Activated CD4-positive, alpha-beta T cell treated with anti-CD3 and anti-CD28 coated beads, Interleukin-2, amount 50 U/mL, for 1 hour (primary cell): ENCODE results near the gene KAZN.

Source experiments
- DNase-seq: peaks from one replicate; pipeline ENCODE4 v3.0.0-alpha.2; 2020

The KAZN gene

DNA sequence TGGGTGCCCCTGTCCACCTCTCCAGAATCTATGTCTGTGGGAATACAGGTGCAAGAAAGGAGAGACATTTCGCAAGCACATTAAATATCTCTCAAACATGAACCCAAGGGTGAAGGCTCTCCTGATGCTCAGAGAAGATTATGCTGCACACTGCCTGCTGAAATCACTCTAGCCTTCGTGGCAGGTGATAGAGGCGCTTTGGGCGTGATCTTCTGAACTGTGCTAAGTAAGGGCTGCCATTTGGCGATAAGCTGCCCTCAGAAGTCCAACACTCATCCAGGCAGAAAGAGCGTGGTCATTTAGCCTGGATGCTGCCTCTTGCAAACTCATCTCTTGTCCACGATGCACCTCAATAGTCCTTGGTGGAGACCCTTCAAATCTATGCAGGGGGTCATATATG, 241.9 kb downstream of the KAZN start:
- DNase-seq: no peak

DNA sequence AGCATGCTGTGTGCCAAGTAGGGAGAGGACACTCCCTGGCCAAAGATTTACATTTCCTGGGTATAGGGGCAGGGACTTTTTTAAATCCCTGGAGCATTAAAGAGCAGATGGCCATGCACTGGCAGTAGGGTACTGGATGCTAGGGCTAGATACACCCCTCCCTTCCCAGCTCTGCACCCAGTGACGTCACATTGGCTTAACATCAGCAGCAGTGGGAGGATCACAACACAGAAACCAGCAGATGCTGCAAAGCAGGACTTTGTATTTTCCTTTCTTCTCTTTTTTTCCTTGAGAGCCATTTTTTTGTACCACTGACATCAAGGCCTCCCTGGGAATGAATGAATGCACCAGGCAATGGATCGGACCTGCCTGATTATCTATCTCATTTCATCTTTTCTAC, 243.0 kb downstream of the KAZN start:
- no peak for DNase-seq

DNA sequence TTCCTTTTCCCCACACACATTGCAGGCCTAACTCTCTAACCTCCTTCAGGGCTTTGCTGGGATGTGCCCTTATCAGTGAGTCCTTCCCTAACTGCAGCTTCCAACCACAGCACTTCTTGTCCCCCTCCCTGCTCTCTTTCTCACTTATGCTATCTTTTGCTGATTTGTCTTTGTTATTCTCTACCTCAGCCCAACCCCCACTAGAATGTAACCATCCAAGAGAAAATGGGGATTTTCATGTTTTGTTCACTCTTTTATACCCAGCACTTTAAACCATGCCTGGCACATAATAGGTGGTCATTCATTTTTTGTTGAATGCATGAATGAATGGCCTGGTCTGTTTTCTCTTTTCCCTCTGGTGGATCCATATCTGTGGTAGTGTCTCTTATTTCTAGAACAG, 243.5 kb downstream of the KAZN start:
- no peak for DNase-seq

DNA sequence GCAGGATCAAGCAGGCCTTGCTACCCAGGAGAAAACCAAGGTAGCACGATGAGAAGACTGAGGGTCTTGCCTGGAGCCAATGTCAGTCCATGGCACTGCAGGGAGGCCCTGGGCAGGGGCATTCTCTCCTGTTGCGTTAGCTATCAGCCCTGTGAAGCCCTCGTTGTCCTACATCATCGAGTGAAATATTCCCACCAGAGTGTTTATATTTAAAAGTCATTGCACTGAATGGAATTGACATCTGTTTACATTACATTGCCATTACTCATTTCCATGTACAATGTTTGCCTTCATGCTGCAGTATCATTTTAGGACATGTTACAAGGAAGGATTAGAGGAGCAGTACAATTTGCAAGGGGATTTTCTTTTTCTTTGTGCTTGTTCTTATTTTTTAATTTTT, 243.9 kb downstream of the KAZN start:
- DNase-seq: no peak

DNA sequence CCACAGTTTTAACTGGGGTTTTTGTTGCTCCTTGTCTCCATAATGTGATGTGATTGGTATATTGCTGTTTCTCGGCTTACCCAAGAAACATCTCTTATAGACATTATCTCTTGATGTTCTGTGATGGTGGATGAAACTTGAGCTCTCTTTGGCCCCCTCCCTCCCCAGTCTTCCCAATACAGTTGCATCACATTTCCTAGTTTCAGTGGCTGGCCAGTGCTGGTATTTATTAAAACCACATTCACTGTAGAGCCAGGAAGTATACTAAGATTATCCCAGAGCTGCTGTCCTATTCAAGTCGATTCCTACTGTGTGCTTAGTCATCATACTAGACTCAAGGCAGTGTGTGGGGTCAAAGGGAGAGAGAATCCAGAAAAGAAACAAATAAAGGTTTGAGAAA, 244.4 kb downstream of the KAZN start:
- no peak for DNase-seq

DNA sequence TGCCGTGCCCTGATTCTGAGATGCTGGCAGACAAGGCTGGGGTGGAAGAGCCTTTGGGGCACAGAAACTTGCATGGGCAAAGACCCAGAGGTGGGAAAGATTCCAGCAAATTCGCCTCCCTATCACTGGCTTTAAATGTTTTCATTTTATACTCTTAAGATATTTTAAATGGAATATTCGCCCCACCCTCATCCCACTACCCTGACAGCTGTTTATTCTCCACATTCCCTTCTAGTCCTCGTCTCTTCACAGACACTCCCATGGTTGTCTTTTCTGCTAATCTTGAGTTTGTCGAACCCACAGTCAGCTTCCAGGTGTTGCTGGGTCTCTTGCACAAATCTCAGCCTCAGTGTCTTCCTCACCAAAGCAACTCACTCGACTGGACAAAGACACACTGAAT, 245.0 kb downstream of the KAZN start:
- no peak for DNase-seq

- DNase-seq: no peak
Observed at GRCh38 chr1:14844356-14844755, 245.9 kb downstream of the KAZN start.

DNA sequence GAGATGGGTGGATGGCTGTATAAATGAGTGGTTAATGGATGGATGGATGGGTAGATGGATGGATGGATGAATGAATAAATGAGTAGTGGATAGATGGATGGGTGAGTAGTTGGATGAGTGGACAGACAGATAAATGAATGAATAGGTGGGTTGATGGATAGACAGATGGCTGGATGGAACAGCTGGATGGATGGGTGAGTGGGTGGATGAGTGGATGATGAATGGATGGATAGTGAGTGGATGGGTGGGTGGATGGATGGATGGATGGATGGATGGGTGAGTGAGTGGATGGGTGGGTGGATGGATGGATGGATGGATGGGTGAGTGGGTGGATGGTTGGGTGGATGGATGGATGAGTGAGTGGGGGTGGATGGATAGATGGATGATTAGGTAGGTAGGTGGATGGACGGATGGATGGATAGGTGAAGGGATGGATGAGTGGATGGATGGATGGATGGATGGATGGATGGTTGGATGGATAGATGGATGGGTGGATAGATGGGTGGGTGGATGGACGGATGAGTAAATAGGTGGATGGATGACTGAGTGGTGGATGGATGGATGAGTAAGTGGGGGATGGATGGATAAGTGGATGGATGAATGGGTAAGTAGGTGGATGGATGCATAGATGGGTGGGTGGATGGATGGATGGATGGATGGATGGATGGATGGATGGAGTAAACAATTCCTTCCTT, 246.6 kb downstream of the KAZN start:
- DNase-seq: no peak

DNA sequence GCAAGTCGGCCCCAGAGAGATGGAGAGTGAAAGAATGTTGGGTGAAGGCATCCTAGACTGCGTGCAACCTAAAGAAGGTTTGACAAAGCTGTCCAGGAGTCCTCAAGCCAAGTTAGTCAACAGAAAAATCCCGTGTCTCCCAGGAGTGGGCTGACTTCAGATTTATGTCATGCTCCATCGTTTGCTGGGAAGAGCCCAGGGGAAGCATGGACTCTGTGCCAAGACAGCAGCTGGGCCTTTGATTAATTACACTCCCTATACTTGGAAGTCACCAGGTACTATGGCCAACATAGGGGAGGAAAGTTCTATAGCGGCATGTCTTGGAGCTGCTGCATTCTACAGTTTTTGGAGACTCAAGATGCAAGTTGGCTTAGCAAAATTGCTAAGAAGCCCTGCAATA, 247.4 kb downstream of the KAZN start:
- no peak for DNase-seq

GRCh38 chr1:14846688-14847087, 248.2 kb downstream of the KAZN start:
- DNase-seq: no peak

GRCh38 chr1:14848203-14848602, 249.7 kb downstream of the KAZN start:
- no peak for DNase-seq

DNA sequence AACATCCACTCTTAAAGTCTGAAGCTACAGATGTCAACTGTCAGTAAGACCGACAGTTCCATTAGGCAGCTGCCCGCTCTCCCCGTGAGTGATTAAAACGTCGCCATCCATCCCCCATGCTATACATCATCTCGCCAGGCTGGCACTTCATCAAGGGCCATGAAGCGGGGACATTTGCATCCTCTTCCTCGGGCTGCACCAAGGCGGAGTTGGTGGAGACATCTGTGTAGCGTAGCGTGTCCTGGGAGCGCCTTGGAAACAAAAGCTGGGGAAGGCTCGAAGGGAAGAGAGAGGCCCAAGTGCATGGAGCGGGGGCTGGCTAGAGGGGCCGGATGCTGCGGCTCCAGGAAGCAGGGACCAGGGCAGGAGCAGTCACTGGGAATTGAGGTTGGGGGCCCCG, 250.1 kb downstream of the KAZN start:
- no peak for DNase-seq

- no peak for DNase-seq
Observed at GRCh38 chr1:14849038-14849437, 250.6 kb downstream of the KAZN start.

DNA sequence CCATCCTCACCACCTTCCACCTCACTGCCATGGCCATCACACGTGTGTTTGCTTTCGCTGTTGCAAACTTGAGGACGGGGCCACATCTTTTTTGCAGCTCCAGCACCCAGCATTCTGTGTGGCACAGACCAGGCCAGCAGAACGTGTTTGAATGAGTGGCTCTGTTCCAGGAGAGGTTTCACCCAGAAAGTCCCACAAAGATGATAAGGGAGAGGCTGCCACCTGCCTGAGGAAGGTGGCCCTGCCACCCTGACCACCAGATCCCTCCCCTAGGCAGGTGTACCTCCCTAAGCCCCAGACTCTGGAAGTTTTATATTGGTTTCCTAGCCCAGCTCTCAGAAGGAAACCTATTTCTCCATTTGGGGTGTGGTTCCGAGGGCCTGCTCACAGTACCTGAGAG, 252.1 kb downstream of the KAZN start:
- DNase-seq: no peak

- no peak for DNase-seq
Observed at GRCh38 chr1:14851760-14852159, 253.3 kb downstream of the KAZN start.

GRCh38 chr1:14852291-14852690, 253.8 kb downstream of the KAZN start:
- no peak for DNase-seq

DNA sequence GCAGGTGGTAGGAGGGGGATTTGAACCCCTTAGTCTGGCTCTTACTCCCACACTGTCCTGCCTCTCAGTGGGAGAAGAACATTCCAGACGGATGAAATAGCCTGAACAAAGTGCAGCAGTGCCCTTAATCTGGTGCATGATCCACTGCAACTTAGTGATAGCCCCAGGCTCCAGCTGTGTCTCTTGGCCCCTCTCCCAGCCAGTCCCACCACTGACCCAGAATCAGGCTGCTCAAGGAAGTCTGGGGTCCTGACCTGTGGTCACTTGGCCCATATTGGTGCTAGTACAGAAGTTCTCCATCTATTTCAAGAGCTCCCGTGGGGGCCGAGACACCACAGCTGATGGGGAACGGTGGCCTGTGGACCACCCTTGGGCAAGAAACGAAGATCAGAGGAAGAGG, 255.0 kb downstream of the KAZN start:
- DNase-seq: no peak

- no peak for DNase-seq
Observed at GRCh38 chr1:14855268-14855667, 256.8 kb downstream of the KAZN start.

DNA sequence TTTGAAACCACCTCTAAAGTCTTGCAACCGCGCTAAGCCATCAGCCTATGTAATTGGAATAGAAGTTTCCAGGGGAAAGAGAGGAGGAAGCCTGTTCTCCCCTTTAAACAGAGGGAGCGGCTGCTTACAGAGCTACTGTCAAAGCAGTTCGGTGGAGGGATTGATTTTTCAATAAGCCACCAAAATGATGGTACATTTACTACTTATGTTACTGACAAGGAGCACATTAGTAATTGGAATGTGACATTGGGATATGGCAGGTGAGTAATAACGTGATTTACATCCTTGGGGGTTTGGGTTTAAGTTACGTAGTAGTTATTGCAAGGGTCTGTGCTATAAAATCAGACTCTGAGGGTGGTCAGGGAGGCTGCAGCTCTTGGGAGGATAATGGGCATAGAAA, 257.3 kb downstream of the KAZN start:
- no peak for DNase-seq

DNA sequence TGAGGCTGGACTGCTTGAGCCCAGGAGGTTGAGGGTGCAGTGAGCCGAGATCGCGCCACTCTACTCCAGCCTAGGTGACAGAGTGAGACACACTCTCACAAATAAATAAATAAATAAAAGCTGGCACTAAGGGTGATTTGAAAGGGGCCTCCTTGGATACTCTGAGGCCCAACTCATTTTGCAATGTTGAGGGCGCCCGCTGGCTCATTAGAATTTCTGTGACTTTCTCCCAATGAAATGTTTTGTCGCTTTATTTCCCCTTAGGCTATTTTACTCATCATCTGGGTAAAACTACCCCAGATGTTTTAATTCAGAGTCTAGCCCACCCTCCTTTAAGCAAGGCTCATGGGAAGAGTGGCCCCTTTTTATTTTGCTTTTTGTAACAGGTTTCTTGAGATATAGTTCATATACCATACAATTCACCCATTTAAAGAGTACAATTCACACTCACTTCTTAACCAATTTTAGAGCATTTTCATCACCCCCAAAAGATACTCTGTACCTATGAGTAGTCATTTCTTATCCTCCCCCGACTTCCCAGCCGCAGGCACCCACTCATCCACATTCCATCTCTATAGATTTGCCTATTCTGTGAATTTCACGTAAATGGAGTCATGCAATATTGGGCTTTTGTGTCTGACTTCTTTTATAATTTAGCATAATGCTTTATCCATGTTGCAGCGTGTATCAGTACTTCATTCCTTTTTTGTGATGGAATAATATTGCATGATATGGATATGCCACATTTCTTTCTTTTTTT, 259.1 kb downstream of the KAZN start:
- no peak for DNase-seq

DNA sequence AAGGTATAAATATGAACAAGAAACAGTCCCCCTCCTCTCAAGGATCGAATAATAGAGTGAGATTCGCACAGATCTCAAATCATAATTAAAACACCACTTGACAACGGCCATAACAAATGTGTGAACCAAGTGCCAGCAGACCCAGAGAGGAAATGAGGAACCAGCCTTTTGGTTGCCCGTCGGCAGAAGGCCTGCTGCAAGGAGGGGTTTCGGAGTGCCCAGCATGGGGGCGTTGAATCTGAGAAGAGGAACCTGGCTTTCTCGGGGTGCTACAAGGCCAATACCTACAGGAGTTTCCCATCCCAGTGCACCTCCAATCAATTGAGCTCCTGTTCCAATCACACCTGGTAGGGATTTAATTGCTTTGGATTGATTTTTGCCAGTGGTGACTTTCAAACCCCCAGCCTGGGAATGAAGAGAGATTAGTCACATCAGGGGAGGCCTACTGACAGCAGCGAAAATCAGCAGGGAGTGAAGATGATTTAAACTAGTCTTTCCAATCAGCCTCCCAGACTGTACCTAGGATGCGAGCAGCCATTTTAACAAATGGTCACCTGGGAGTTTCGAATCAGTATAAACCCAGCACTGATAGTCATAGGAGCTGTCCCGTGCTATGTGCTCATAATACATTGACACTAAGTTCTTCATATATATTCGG, 263.8 kb downstream of the KAZN start:
- DNase-seq: no peak

DNA sequence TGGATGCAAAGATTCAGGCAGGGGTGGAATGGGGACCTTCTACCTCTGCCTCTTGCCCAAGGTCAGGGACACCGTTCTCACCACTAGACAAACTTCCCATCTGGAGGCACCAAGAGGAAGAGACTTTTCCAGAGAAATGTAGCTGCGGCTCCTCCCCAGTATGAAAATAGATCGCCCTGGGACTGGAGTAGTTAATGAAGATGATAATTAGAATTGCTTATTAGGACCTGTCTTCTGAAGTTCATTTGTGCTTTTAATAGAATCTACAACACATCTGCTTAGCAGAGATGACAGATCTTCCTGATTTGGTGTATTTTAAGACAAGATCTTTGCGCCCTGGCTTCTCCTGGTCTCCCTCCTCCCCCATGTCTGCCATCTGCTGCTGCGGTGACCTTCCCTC, 266.6 kb downstream of the KAZN start:
- no peak for DNase-seq

DNA sequence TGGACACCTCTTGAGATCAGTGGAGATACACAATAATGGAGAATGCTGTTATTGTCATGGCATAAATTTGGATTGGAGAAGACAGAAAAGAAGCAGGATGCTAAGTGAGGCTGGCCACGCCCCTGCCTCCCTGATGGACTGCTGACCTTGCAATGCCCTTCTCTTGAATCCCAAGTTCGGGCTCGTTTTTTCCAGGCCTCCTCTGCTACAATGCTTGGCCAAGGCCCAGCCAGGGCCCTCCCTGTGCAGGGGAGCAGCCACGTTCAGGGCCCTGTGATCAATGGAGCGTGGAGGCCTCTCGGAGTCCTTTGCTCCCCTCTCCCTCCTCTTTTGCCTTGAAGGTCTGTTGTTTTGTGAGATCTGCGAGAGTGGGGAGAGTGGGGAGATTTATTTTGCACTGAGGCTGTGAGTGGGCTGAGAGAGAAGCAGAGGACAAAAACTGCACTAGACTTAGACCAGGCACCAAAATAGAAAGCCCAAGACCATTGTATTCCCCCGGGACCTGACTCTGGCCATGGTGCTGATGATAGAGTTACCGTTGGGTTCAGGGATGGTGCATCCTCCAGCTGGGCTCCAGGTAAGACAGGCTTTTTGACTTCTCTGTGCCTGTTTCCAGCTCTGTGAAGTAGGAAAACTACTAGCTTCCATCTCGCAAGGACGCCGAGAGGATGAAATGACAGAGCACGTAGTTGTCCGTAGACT, 268.6 kb downstream of the KAZN start:
- no peak for DNase-seq

GRCh38 chr1:14869187-14869586, 270.7 kb downstream of the KAZN start:
- DNase-seq: no peak
